RWPE1 (cell line): ENCODE results near the gene PDSS2.

Experiments used
- CTCF ChIA-PET: fragments of 350-600 bp; sonication (Branson Sonifier 250); formaldehyde crosslinking; extraction: SDS; loops from one replicate; lab custom pipeline; 2021; lab: Yijun Ruan, JAX
- POLR2A ChIA-PET: fragments of 400-600 bp; formaldehyde crosslinking; extraction: SDS; loops from one replicate; lab custom pipeline; 2020; ENCODE audit warnings: antibody characterized with exemption; ENCODE audit not compliant: low non-redundant PET; lab: Yijun Ruan, JAX
- DNase-seq: peaks from one replicate; pipeline ENCODE4 v3.0.0; 2012; ENCODE audit warnings: low spot score
- H3K27ac ChIP-seq: fragments of 450-650 bp; 2 replicates; pipeline ENCODE4 v1.5.1; 2017
- CTCF ChIP-seq: fragments of 450-650 bp; conservative IDR thresholded peaks from 2 replicates; pipeline ENCODE4 v1.5.1; 2017; ENCODE audit warnings: low read depth, mild to moderate bottlenecking

PDSS2 gene

DNA sequence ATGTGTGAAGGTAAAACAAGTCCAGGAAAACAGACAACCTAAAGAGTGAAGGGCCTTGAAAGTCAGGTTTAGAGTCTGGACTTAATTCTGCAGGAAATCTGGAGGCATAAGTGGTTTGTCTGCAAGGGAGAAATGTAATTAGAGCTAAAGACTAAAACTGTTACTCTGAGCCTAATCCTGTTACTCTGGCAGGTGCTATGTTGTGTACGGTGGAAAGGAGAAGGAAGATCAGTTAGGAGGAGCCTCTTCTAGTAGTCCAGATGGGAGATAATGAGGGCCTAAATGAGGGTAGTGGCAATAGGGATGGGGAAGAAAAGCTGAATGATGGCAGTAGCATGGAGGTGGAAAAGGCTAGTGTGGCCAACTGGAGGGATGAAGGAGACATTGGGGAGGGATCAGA is 118.5 kb downstream of the PDSS2 start:
- no peak for TF ChIP-seq CTCF
- ChIA-PET POLR2A (no interaction called here), CTCF (no interaction called here)
- no peak overlapping the region for H3K27ac ChIP-seq
- DNase-seq = no peak

- no peak for DNase-seq
- no peak for TF ChIP-seq CTCF
- ChIA-PET CTCF (interaction anchor here (0.6 kb wide), 1 partner anchor 15 kb away, joined by 4 read pairs; no protein-coding TSS in a partner anchor), POLR2A (no interaction called here)
- no peak overlapping the region for H3K27ac ChIP-seq
Observed at GRCh38 chr6:107337191-107337741, 122.1 kb downstream of the PDSS2 start.

DNA sequence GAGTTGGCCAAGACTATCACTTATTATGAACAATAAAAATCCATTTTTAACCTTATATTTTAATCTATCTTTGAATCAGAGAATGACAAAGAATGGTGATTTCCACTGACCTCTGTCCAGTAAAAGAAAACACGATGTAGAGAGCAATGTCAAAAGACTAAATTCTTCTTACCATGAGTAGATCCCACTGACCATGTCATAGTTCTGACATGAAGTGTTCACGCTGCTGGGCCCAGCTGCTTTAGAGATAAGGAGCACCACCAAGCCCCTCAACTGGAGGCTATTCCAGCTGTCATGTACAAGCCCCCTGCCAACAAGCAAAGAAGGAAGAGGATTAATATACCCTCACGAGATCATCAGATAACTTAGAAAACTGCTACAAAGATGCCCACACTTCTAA is 125.3 kb downstream of the PDSS2 start:
- ChIA-PET CTCF (no interaction called here), POLR2A (no interaction called here)
- no peak for DNase-seq
- TF ChIP-seq CTCF = no peak
- H3K27ac ChIP-seq = no peak overlapping the region

- CTCF ChIA-PET = no interaction called here
- no peak overlapping the region for H3K27ac ChIP-seq
- POLR2A ChIA-PET = no interaction called here
- DNase-seq = no peak
- TF ChIP-seq CTCF = no peak
Observed at GRCh38 chr6:107333491-107333890, 125.9 kb downstream of the PDSS2 start.

GRCh38 chr6:107331409-107332386 is 127.7 kb downstream of the PDSS2 start:
- no peak overlapping the region for H3K27ac ChIP-seq
- CTCF ChIA-PET = no interaction called here

More at GRCh38 chr6:107331409-107332386, 127.7 kb downstream of the PDSS2 start:
- no peak for DNase-seq
- TF ChIP-seq CTCF = no peak
- POLR2A ChIA-PET = no interaction called here
